PC-3 (cell line): ENCODE measurements around the gene PADI6.

Experiments
- CTCF ChIP-seq: fragments of 300-600 bp; sonication (generic); conservative IDR thresholded peaks from 2 replicates; pipeline ENCODE4 v1.5.1; 2017; ENCODE audit warnings: antibody characterized with exemption, low read depth, mild to moderate bottlenecking, low read length
- EZH2phosphoT487 ChIP-seq: fragments of 300-600 bp; sonication (generic); IDR thresholded peaks from 2 replicates; pipeline ENCODE4 v1.6.1; 2018; ENCODE audit warnings: mild to moderate bottlenecking, antibody characterized with exemption, low read length, borderline replicate concordance

GRCh38 chr1:17347769-17348592 lies 24.0 kb upstream of the PADI6 start:
- TF ChIP-seq CTCF (no peak), EZH2phosphoT487 (no peak)
